Activated gamma-delta T cell (primary cell): ENCODE data around the gene CWC27.
"Not testable (repeated sequence)": the region's sequence is repeated elsewhere in the genome, so short reads cannot be mapped to it uniquely, and the experiment has no call there.

Experiments
- DNase-seq: peaks from one replicate; lab custom pipeline; 2025; lab: John Stamatoyannopoulos, UW

The CWC27 gene

DNA sequence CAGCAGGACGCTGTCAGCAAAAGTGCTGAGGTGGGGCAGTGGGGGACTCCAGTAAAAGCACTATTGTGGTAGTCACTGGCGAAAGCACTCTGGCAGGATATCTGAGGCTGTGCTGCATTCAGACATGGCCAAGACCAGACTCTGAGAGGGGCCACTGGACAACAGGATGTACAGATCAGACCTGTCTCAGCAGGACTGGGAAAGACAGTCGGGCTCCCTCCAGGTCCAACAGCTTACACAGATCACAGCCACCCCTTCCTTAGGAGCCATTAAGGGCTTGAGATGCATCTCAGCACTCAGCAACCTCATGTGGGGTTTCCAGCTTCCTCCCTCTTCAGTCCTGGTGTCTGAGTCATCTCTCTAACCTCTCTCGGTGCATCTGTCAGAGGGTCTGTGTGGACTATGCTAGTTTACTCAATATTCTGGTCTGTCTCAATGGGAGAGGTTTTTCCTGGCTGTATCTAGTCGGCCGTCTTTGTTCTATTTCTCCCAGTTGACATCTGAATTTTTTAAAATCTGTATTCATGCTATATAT is 154.5 kb downstream of the CWC27 start:
- no peak for DNase-seq

DNA sequence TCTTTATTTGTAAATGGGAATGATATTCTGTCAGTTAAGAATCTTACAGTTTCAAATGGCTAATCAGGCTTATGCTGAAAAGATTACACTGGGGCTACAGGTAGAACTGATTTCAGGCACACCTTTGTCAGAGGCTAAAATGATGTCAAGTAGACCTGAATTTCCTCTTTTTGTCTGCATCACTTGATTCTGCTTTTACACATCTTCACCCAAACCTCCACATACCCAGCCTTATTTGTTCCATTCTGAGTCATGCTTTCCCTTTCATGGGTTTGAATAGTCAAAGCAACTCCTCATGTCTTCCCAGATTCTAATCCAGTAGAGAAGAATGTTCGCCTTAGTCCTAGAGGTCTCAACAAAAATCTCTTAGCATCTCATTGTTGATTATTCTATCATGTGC is 156.4 kb downstream of the CWC27 start:
- no peak for DNase-seq

DNA sequence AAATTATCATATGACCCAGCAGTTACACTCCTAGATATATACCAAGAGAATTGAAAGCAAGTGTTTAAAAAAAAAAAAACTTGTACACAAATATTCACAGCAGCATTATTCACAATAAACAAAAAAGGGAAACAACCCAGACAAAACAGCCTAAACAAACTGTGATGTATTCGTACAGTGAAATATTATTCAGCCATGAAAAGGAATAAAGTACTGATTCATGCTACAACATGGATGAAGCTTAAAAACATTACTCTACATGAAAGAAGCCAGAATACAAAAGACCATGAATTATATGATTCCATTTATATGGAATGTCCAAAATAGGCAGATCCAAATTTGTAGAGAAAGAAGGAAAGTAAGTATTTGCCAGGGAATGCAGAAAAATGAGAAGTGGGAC is 161.1 kb downstream of the CWC27 start:
- DNase-seq = no peak

DNA sequence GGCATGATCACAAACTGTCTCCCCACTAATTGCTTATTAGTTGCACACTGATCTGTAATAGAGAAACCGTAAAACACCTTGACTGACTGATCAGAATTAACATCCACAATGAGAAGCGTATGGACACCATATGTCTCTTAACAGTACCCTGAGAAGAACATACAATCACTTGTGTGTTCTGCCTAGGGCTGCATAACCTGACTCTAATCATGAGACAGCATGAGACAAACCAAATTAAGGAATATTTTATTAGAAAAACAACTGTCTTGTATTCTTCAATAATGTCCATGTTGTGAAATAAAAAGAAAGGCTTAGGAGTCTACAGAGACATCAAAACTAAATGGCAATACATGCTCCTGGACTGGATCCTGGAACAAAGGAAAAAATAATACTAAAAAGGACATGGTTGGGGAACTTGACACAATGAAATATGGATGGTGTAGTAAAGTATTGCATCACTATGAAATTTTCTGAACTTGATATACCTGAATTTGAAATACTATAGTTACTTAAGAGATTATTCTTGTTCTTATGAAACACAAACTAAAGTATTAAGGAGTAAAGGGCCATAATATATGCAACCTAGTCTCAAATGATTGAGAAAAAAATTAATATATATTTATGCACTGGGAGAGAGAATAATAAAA is 162.1 kb downstream of the CWC27 start:
- no peak for DNase-seq

DNA sequence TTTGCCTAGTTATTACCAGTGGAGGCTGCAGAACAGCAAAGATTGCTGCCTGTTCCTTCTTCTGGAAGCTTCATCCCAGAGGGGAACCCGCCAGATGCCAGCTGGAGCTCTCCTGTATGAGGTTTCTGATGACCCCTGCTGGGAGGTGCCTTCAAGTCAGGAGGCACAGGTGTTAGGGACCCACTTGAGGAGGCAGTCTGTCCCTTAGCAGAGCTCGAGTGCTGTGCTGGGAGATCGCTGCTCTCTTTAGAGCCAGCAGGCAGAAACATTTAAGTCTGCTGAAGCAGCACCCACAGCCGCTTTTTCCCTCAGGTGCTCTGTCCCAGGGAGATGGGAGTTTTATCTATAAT is 170.7 kb downstream of the CWC27 start:
- not testable (repeated sequence) for DNase-seq

DNA sequence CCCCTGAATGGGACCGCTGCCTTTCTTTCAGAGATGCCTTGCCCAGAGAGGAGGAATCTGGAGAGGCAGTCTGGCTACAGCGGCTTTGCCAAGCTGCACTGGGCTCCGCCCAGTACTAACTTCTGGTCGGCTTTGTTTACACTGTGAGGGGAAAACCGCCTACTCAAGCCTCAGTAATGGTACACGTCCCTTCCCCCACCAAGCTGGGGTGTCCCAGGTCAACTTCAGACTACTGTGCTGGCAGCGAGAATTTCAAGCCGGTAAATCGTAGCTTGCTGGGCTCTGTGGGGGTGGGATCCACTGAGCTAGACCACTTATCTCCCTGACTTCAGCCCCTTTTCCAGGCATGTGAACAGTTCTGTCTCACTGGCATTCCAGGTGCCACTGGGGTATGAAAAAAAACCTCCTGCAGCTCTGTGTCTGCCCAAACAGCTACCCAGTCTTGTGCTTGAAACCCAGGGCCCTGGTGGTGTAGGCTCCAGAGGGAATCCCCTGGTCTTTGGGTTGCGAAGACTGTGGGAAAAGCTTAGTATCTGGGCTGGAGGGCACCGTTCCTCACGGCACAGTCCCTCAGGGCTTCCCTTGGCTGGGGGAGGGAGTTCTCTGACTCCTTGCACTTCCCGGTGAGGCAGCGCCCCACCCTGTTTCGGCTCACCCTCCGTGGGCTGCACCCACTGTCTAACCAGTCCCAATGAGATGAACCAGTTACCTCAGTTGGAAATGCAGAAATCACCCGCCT is 171.2 kb downstream of the CWC27 start:
- DNase-seq = no peak

DNA sequence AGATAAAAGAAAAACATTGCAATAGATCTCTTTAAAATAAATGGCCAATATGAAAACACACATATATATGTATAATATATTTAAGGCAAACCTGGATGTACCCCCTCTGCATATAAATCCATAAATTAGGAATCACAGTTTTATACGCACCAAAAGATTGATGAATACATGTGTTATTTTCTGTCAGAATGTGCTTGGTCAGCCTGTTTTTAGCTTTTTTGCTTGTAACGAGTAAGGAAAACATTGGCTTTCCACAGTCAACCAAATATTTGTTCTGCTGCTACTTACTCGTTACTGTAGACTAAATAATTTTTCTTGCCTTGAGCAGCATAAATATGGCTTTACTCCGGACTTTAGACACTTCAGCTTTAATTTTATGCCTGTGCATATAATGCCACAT is 173.7 kb downstream of the CWC27 start:
- DNase-seq = no peak

DNA sequence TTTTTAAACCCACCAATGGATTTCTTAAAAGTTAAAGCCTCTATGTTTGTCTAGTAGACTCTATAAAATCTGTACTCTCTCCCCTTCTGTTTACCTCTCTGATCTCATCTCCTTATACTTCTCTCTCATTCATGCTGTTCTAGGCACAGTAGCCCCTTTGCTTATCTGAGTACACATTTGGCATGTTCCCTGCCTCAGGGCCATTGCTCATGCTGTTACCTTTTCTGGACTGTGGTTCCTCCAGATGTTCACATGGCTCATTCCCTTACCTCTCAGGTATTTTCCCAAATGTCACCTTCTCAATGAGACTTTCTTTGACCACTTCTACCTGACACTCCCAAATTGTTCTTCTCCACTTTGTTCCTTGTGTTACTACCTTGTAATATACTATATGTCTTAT is 176.1 kb downstream of the CWC27 start:
- no peak for DNase-seq

DNA sequence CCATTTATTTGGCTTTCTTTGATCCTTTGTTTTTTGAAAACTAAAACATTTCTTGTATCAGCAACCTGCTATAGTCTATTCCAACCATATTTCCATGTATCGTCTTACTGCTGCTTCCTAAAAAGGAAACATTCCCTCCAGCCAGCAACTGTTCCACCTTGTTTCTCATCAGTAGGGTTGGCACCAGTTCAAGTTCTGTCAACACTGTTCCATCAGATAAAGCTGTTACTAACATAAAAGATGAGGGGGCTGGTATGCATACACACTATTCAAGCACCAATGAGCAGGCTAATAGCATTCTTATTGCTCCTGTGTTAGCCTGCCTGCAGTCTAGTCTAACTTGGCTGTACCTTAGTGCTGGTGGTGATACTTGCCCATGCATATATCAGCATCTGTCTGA is 178.3 kb downstream of the CWC27 start:
- DNase-seq = no peak

DNA sequence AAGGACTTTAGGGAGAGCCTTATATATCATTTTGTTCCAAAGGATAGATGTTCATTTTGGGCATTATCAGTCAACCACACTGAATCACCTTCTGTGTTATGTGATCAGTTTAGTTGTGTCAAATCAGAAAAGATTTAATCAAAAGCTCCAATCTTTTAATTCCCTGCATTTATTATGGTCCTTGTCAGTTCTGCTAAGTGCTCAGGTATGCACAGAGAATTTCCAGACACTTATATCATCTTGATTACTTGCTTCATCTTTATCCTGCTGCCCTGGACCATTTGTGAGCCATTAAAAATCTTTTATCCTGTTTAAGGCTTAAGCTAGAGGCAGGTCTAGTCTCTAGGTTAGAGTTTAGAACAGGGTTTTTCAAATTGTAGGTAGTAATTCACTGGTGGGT is 179.1 kb downstream of the CWC27 start:
- DNase-seq = no peak

DNA sequence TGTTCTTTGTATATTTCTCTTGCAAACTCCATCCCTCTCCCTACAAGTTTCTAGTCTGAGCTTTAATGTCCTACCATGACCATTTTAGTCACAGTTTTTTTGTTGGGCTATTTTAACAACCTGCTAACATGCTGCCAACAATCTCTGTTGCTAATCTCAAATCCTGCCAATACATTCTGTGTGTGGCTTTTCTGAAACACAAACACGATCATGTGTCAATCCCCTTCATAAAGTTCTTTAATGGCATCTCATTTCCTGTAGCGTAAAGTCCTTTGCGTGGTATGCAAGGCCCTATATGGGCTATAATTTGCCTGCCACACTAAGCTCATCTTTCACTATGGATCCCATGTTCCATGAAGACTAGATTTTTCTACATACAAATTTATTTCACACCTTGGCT is 180.6 kb downstream of the CWC27 start:
- no peak for DNase-seq

DNA sequence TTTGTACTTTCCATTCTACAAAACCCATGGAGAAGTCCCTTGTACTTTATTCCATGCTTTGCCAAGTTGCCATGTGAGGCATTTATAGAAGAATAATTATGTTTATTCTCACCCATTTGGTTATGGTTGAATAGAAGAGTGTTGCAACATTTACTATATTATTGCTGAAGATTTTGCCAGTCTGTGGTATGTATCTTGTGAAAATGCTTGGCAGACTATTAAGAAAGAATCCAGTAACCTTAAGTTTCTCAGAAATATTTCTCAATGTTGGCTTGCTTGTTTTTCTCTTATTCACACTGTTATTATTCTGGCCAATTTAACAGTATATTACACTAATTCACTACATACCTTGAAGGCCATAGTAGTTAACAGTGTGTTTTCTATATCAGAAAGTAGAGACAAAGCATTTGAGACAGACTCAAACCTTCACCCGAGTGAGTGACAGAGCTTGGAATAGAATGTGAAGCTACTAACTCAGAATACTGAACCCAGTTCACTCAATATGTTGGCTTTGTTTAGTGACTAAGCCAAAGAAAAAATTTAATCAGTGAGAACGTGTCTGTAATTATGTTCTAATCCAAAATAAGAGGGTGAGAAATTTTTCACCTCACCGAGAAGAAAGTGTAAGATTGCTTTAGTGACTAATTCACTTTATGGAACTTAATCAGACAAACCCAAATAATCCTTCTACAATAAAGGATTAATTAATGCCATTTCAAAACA is 184.4 kb downstream of the CWC27 start:
- no peak for DNase-seq

DNA sequence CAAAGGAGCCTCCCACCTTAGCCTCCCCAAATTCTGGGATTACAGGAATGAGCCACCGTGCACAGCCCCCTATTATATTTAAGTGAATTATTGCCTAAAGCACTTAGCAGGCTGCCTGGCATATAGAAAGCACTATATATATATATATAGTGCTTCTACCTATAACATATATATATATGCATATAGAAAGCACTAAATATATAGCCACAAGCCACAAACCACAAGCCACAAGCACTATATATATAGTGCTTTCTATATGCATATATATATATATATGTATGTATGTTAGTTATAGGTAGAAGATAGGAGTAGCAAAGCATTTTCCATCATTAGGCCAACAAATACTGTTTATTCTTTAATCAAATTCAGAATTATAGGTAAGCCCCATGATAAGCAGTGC is 185.8 kb downstream of the CWC27 start:
- DNase-seq = no peak

DNA sequence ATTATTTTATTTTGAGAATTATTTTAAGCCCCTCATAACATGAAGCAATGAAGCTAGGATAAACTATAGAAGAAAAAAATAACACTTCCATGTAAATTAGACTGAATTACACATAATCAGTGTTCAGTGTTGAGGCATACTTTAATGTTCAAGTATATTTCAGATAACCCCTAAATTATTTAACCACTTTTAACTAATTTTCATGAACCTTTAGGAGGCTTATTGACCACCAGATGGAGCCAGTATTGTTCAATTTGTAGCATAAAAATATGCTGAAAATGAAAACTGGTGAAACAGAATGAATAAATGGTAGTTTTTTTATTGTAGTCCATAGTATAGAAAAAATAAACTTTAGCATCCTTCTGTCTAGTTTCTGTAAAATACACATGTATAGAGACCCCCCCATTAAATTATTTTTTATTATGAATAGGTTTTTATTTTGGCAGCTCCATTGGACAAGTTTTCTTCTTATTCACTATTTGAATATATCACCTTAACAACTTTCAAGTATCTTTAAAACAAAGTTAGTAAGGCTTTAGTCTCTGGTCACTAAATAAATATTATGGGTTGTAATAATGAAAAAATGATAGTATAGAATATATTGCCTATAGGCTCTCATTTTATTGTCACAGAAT is 190.1 kb downstream of the CWC27 start:
- no peak for DNase-seq

DNA sequence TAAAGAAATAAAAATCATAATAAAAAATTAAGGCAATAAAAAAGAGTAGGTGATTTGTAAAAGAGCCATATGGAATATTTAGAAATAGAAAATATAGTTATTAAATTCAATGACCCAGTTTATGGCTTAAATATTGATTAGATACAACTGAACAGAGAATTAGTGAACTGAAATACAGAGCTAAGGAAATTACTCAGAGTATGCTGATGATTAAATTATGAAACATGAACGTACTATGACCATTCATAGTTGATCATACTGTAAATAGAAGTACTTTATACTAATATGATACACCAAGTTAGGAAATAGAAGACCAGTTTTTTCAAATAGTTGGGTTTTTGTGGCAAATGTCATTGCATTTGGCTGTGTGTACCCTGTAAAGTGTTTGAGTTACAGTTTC is 194.5 kb downstream of the CWC27 start:
- DNase-seq = no peak

DNA sequence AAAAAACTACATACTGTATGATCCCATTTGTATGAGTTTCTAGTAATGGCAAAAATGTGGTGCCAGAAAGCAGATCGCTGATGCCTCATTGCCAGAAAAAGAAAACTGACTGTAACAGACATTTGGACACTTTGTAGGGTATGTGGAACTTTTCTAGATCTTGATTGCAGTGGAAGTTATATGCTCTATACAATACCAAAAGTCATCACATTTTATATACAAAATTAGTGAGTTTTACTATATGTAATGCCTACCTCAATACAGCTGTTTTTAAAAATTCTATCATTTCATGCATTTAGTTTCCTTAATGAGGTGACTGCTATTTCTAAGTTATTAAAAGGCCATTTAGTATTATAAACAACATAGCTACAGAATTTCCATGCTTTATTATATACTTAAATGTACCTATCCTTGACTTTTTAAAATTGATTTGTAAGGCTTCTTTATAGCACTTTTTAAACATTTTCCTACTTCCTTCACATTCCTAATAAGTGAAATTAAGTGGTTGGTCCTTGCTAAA is 199.9 kb downstream of the CWC27 start:
- DNase-seq = no peak

DNA sequence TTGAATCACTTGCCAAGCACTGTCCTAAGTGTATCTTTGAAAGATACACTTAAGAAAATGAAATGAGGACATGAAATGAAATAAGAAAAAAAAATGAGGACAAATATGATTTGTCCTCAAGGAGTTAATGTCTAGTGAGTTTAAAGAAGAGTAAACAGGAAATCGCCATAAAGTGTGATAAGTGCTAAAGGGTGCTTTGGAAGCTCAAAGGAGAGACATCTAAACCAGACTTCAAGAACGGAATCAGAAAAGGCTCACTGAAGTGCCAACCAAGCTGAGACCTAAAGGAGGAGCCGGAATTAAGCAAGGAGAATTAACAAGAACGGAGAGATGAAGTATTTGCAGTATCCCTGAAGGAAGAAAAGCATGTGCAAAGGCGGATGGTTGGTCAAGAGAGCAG is 200.8 kb downstream of the CWC27 start:
- DNase-seq = no peak

DNA sequence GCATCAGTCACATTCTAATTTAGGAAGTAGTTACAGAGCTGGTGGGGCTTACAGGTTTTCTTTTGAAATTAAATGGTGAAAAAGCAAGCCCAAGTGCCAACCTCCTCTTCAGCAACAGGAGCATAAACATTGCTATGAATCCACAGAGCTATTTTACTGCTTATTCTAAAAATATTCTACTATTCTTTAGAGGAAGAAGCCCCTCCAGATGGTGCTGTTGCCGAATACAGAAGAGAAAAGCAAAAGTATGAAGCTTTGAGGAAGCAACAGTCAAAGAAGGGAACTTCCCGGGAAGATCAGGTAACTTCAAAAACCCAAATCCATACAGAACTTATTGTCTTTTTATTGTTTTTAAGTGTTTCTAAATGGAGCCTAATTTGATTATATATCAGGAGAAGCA is 202.8 kb downstream of the CWC27 start:
- no peak for DNase-seq

DNA sequence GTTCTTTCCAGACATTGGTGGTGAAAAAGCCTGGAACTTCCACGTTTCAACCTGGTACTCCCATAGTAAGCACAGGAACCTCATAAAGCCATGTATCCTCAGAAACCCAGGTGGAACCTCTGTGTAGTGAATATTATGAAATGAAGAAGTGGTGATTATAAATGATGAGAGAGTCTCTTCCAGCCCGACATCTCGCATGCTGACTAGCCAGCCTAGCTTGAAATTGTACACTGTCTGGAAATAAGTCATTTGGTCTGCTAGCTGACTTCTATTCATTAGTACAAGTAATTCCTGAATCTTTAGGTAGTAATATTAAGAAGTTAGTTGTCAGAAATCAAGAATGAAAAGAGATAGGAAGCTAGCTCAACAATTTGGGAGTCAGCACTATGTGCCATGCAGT is 203.3 kb downstream of the CWC27 start:
- DNase-seq = no peak

DNA sequence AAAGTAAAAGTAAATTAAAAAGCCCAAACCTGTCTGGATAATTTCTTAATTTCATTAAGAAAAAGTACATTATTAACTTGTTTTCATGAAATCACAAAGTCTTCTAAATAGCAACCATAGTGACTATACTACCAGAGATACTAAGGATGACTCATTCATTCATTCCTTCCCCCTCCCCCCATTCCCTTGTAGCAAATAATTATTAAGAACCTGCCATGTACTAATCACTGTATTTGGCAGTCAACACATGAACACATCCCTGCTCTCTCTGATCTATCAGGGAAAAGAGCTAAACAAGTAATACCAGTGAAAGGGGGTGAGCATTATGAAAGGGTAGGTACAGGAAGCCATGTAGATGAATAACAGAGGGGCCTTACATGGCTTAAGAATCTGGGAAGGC is 203.9 kb downstream of the CWC27 start:
- DNase-seq = no peak

DNA sequence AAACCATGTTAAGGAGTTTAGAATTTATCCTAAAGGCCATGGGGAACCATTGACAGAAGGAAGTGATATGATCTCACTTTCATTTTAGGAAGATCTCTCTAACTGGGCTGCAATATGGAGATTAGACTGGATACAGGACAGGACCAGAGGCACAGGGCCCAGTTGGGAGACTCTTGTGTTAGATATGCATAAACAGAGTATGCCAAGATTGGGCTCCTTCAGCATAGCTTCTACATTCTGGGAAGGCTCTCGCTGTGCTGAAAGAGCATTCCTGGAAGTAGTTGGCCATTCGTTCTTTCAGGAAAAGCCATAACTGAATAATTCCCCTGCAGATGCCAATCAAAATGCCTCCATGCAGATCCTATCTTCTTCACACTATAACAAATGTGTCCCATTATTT is 204.5 kb downstream of the CWC27 start:
- DNase-seq = no peak

DNA sequence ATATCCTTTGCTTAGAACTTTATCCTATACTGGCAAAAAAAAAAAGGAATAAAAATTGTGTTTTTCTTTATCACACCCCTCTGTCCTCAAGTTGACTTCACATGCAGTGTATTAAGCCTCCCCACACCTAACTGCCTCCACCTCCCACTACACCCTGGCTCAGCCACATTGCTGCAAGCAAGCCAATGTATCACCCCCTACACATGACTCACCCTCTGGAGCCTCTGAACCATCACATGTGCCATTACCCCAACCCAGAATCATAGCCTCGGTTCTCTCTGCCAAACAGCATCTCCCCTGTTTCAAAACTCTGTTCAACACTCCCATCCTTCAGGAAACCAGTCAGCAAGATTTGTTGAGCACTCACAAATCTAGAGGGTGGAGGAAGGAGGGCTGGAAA is 209.0 kb downstream of the CWC27 start:
- no peak for DNase-seq
